Activated effector memory CD4-positive, alpha-beta T cell treated with anti-CD3 and anti-CD28 coated beads, Interleukin-2, amount 50 U/mL, for 16 hours (primary cell): Measurements from ENCODE around the gene PITX1.

Source experiments
- DNase-seq: peaks from one replicate; pipeline ENCODE4 v3.0.0-alpha.2; 2020

Gene PITX1

GRCh38 chr5:135061001-135061400 is 27.0 kb upstream of the PITX1 start:
- no peak for DNase-seq

GRCh38 chr5:135060021-135060420 is 26.0 kb upstream of the PITX1 start:
- DNase-seq, result no peak

- DNase-seq, result no peak
These were observed 25.2 kb upstream of the PITX1 start for GRCh38 chr5:135059000-135059923.

- no peak for DNase-seq
These were observed 24.3 kb upstream of the PITX1 start for GRCh38 chr5:135058331-135058732.

GRCh38 chr5:135057233-135057632 is 23.2 kb upstream of the PITX1 start:
- DNase-seq, result no peak

- no peak for DNase-seq
These were observed 22.4 kb upstream of the PITX1 start for GRCh38 chr5:135056316-135057030.

GRCh38 chr5:135055396-135055795 is 21.4 kb upstream of the PITX1 start:
- no peak for DNase-seq

GRCh38 chr5:135054546-135054945 is 20.5 kb upstream of the PITX1 start:
- no peak for DNase-seq

GRCh38 chr5:135053989-135054388 is 20.0 kb upstream of the PITX1 start:
- DNase-seq, result no peak

GRCh38 chr5:135053278-135053677 is 19.2 kb upstream of the PITX1 start:
- no peak for DNase-seq

- DNase-seq, result no peak
These were observed 18.6 kb upstream of the PITX1 start for GRCh38 chr5:135052511-135053145.

- DNase-seq, result no peak
These were observed 17.8 kb upstream of the PITX1 start for GRCh38 chr5:135051872-135052271.

- DNase-seq, result no peak
These were observed 17.4 kb upstream of the PITX1 start for GRCh38 chr5:135051399-135051798.

- DNase-seq, result no peak
These were observed 16.3 kb upstream of the PITX1 start for GRCh38 chr5:135050244-135050767.

- no peak for DNase-seq
These were observed 14.9 kb upstream of the PITX1 start for GRCh38 chr5:135048930-135049329.

- DNase-seq, result no peak
These were observed 14.3 kb upstream of the PITX1 start for GRCh38 chr5:135048286-135048685.

GRCh38 chr5:135047347-135047695 is 13.3 kb upstream of the PITX1 start:
- DNase-seq, result no peak

GRCh38 chr5:135046661-135047346 is 12.8 kb upstream of the PITX1 start:
- no peak for DNase-seq

GRCh38 chr5:135045488-135045887 is 11.5 kb upstream of the PITX1 start:
- no peak for DNase-seq

GRCh38 chr5:135042595-135042994 is 8.6 kb upstream of the PITX1 start:
- no peak for DNase-seq

GRCh38 chr5:135041726-135042125 is 7.7 kb upstream of the PITX1 start:
- no peak for DNase-seq

- DNase-seq, result no peak
These were observed 7.1 kb upstream of the PITX1 start for GRCh38 chr5:135041145-135041587.
